Lower lobe of right lung (tissue), 2 donors: ENCODE measurements around the gene HDDC2. TPM values are rescaled to one million over a fixed set of nuclear protein-coding genes. Genes with fewer than 3 reads are reported as not detected.

ENCODE experiments used
- ATAC-seq, 2 donors: fragments of 200-7000 bp; cut with Tn5 transposase; one replicate each; pipeline ENCODE4 v1.9.1; 2020 to 2022; ENCODE audit warnings: mild to moderate bottlenecking in 2 of 2, moderate library complexity in 2 of 2
- DNase-seq: peaks from one replicate; pipeline ENCODE4 v3.0.0-alpha.2; 2020
- H3K27ac ChIP-seq: fragments of 200-600 bp; one replicate; pipeline ENCODE4 v1.8.0; 2022
- H3K27me3 ChIP-seq: fragments of 200-600 bp; one replicate; pipeline ENCODE4 v1.8.0; 2022; ENCODE audit warnings: low read depth
- H3K36me3 ChIP-seq: fragments of 200-600 bp; one replicate; pipeline ENCODE4 v1.8.0; 2022; ENCODE audit warnings: mild to moderate bottlenecking
- H3K4me1 ChIP-seq: fragments of 200-600 bp; one replicate; pipeline ENCODE4 v1.8.0; 2022
- H3K4me3 ChIP-seq: fragments of 200-600 bp; one replicate; pipeline ENCODE4 v1.8.0; 2022; ENCODE audit warnings: mild to moderate bottlenecking
- H3K9me3 ChIP-seq: fragments of 200-600 bp; one replicate; pipeline ENCODE4 v1.8.0; 2022
- CTCF ChIP-seq: fragments of 200-600 bp; IDR thresholded peaks from one replicate; pipeline ENCODE4 v1.8.0; 2022; ENCODE audit warnings: antibody characterized with exemption, mild to moderate bottlenecking
- intact Hi-C: fragments of 100-400 bp; cut with DNase I; formaldehyde crosslinking; loops from one replicate; pipeline ENCODE4 v1.11.0; 2022
- total RNA-seq: library from RNA; stranded (reverse); fragmentation: NEBNext Ultra II Directional; extraction: Animal tissue kit (Norgen Biotek cat#: 25700); gene quantifications from one replicate; pipeline ENCODE4 v1.2.1, GENCODE V29; 2021
- donor health status: DM: no; HTN: yes; CAD: no; lungs with severe emphysema.

HDDC2 gene
- total RNA-seq, 1 donor from 2014 or later: 55.4 TPM

GRCh38 chr6:125255201-125255600 lies 46.6 kb downstream of the HDDC2 start:
- Histone ChIP-seq H3K4me1 (no peaks in the 10 kb centered on the region), H3K27me3 (no peaks in the 10 kb centered on the region), H3K9me3 (no peaks in the 10 kb centered on the region), H3K36me3 (no peaks in the 10 kb centered on the region), H3K4me3 (no peak overlapping the region), H3K27ac (no peak overlapping the region)
- ATAC-seq: no peak
- no peak for TF ChIP-seq CTCF
- intact Hi-C loops: no loop called here
- DNase-seq: no peak

GRCh38 chr6:125254321-125254720 lies 47.4 kb downstream of the HDDC2 start:
- Histone ChIP-seq H3K4me1 (no peaks in the 10 kb centered on the region), H3K9me3 (no peaks in the 10 kb centered on the region), H3K27ac (no peak overlapping the region), H3K27me3 (no peaks in the 10 kb centered on the region), H3K4me3 (no peak overlapping the region), H3K36me3 (no peaks in the 10 kb centered on the region)
- no peak for ATAC-seq
- intact Hi-C loops: no loop called here
- DNase-seq: no peak
- TF ChIP-seq CTCF: no peak

- no peaks in the 10 kb centered on the region for H3K4me1 ChIP-seq
- H3K36me3 ChIP-seq: no peaks in the 10 kb centered on the region
- no peak overlapping the region for H3K27ac ChIP-seq
- DNase-seq (no peak), ATAC-seq (no peak)
- no peak overlapping the region for H3K4me3 ChIP-seq
- H3K9me3 ChIP-seq: no peaks in the 10 kb centered on the region
- no peak for TF ChIP-seq CTCF
- H3K27me3 ChIP-seq: no peaks in the 10 kb centered on the region
- intact Hi-C loops: no loop called here
These were observed 47.9 kb downstream of the HDDC2 start for GRCh38 chr6:125253881-125254280.

GRCh38 chr6:125252891-125253290 lies 48.9 kb downstream of the HDDC2 start:
- H3K36me3 ChIP-seq: no peaks in the 10 kb centered on the region
- no peaks in the 10 kb centered on the region for H3K27me3 ChIP-seq
- ATAC-seq (no peak), DNase-seq (no peak)
- H3K27ac ChIP-seq: no peak overlapping the region
- no peak for TF ChIP-seq CTCF
- H3K9me3 ChIP-seq: no peaks in the 10 kb centered on the region
- intact Hi-C loops: no loop called here
- no peaks in the 10 kb centered on the region for H3K4me1 ChIP-seq
- H3K4me3 ChIP-seq: no peak overlapping the region

GRCh38 chr6:125251516-125252220 lies 50.1 kb downstream of the HDDC2 start:
- H3K36me3 ChIP-seq: no peaks in the 10 kb centered on the region
- no peaks in the 10 kb centered on the region for H3K9me3 ChIP-seq
- no peak for TF ChIP-seq CTCF
- H3K27ac ChIP-seq: no peak overlapping the region
- H3K4me3 ChIP-seq: no peak overlapping the region
- intact Hi-C loops: no loop called here
- no peak for DNase-seq
- H3K27me3 ChIP-seq: no peaks in the 10 kb centered on the region
- peak in 1 of 2 donors; percentile 17 for ATAC-seq
- H3K4me1 ChIP-seq: no peaks in the 10 kb centered on the region
